IPS-15b (cell line): ENCODE data around the gene ELL3.
"Not testable (repeated sequence)": the region's sequence is repeated elsewhere in the genome, so short reads cannot be mapped to it uniquely, and the experiment has no call there.

Source experiments
- H3K27me3 ChIP-seq: one replicate; pipeline ENCODE4 v1.6.1; 2013; ENCODE audit warnings: low read length; ENCODE audit not compliant: control insufficient read depth, insufficient read depth
- H3K36me3 ChIP-seq: one replicate; pipeline ENCODE4 v1.6.1; 2013; ENCODE audit warnings: low read length; ENCODE audit not compliant: control insufficient read depth, insufficient read depth
- H3K4me1 ChIP-seq: one replicate; pipeline ENCODE4 v1.6.1; 2013; ENCODE audit warnings: mild to moderate bottlenecking, low read length; ENCODE audit not compliant: control insufficient read depth, insufficient read depth
- H3K4me3 ChIP-seq: one replicate; pipeline ENCODE4 v1.5.1; 2013; ENCODE audit warnings: low read depth, low read length
- H3K9ac ChIP-seq: one replicate; pipeline ENCODE4 v1.6.1; 2013; ENCODE audit warnings: low read depth, mild to moderate bottlenecking, low read length
- H3K9me3 ChIP-seq: one replicate; pipeline ENCODE4 v1.6.1; 2013; ENCODE audit warnings: mild to moderate bottlenecking, low read length; ENCODE audit not compliant: control insufficient read depth, insufficient read depth

Gene ELL3

DNA sequence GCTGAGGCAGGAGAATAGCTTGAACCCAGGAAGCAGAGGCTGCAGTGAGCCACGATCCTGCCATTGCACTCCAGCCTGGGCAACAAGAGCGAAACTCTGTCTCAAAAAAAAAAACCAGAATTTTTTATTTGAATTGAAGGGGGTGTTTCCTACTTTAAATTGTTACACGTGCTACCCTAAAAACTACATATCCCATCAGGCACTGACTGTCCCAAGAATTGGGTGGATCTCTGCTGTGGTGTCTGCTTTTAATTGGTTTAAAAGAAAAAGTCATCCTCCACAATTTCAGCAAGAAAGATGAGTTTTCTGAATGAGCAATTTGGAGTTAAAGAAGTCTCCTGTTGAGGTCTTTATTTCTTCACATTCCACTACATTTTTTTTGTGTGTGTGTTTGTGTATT is 28.4 kb downstream of the ELL3 start:
- Histone ChIP-seq H3K27me3 (no peaks in the 10 kb centered on the region), H3K36me3 (no peaks in the 10 kb centered on the region), H3K9ac (no peak overlapping the region), H3K4me1 (no peaks in the 10 kb centered on the region), H3K9me3 (no peaks in the 10 kb centered on the region), H3K4me3 (no peak overlapping the region)

DNA sequence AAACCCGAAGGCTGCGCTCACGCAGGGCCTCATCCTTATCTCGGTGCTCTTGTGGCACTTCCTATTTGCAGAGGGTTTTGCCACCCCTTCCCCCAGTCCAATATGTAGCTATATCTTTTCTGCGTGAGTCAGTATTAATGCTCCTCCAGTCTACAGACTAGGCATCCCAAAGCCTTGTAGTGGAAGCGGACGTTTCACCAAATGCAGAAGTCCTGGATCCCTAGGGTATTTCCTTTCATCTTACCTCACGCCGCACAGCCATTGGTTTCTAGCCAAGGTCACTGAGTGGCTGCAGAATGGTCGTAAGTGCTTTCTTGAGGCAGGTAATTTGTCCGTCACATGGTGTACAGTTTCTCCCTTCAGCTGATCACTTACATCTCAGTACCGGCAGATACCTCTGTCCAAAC is 29.9 kb downstream of the ELL3 start:
- not testable (repeated sequence) for H3K9me3 ChIP-seq, H3K27me3 ChIP-seq, H3K36me3 ChIP-seq, H3K4me1 ChIP-seq
- H3K4me3 ChIP-seq: peak overlapping the region; percentile 60
- H3K9ac ChIP-seq: peak overlapping the region; percentile 79

DNA sequence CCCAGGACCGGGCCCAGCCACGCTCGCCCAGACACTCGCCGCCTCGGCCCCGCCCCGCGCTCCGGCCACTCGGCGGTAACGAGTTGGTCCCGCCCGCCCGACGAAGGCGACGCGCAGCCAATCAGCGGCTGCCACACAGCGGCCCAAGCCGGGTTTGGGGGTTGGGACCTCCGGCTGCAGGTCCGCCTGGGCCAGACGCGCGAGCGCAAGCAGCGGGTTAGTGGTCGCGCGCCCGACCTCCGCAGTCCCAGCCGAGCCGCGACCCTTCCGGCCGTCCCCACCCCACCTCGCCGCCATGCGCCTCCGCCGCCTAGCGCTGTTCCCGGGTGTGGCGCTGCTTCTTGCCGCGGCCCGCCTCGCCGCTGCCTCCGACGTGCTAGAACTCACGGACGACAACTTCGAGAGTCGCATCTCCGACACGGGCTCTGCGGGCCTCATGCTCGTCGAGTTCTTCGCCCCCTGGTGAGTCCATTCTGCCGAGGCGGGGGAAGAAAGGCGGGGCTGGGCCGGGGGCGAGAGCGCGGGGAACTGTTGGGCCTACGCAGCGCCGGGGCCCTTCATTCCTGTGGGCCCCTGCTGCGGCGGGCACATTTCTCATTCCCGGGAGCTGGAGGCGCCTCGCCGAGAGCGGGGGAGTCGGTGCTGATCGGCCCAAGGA is 30.4 kb downstream of the ELL3 start, which contains the start of gene PDIA3:
Gene PDIA3 (plus strand): TSS at position 194 of the 658 bp plus-strand sequence. CDS start 102 bp downstream, at position 296.
- not testable (repeated sequence) for H3K27me3 ChIP-seq, H3K9me3 ChIP-seq, H3K36me3 ChIP-seq, H3K4me1 ChIP-seq
- peak within 1 kb of the TSS; percentile 79 for H3K9ac ChIP-seq
- H3K4me3 ChIP-seq: peak within 1 kb of the TSS; percentile 60

DNA sequence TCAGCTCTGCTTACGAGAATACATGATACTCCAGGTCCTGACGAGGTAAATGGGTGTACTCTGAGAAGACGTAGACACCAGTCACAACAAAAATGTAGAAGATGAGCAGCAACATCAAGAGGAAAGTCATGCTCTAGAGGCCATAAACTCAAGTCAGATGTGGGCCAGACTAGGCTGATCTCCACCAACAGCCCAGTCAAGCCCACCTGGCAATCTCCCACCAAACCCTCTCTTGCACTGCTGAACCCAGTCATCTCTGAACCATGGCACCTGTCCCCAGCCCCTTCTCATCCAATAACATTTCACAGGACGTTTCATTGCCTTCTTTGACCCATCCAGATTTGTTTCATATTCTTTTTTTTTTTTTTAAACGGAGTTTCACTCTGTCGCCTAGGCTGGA is 41.4 kb downstream of the ELL3 start:
- Histone ChIP-seq H3K27me3 (no peaks in the 10 kb centered on the region), H3K4me3 (no peak overlapping the region), H3K4me1 (no peaks in the 10 kb centered on the region), H3K9me3 (no peaks in the 10 kb centered on the region), H3K36me3 (no peaks in the 10 kb centered on the region), H3K9ac (no peak overlapping the region)

DNA sequence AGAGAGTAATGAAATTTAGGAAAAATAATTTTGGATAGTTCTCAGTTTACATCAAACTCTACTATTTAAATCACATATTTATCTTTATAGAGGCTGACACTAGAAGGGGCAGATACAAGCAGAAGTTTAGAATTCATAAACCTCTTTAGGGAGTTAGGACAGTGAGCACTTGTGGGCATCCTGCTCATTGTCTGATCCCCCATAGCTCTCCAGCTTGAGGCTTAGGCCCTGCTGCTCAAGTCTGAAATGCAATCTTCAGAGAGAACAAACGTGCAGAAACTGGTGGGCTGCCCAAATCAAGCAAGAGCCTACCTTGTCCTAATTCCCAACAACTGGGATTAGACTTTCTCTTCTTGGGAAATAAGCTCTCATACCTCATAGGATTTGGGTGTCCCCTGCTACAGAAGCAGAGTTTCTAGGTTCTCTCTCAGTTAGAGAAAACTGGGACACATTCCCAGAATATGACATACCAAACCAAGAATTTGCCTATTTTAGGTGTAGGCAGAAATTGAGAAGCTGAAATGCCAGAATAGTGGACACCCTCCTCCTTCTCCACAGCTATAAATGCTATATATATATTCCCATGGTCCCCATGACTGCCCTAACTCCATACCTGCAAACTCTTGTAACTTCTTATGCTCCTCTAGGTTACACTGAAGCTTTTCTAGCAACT is 48.6 kb downstream of the ELL3 start:
- not testable (repeated sequence) for H3K9ac ChIP-seq, H3K4me3 ChIP-seq, H3K27me3 ChIP-seq, H3K9me3 ChIP-seq, H3K4me1 ChIP-seq, H3K36me3 ChIP-seq

DNA sequence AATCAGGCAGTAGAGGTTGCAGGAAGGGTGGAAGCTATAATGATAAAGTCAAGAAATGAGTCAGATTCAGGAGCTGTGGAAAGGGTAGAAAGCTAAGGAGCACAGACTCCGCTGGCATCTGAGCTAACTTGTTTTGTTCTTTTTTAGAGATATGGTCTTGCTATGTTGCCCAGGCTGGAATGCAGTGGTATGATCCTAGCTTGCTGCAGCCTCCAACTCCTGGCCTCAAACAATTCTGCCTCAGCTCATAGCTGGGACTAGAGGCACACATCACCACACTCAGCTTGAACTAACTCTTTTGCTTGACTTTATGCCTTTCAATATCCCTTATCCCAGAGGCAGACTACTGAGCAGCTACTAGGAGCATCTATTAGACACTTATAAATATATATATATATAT is 50.5 kb downstream of the ELL3 start:
- not testable (repeated sequence) for H3K4me1 ChIP-seq, H3K9ac ChIP-seq

DNA sequence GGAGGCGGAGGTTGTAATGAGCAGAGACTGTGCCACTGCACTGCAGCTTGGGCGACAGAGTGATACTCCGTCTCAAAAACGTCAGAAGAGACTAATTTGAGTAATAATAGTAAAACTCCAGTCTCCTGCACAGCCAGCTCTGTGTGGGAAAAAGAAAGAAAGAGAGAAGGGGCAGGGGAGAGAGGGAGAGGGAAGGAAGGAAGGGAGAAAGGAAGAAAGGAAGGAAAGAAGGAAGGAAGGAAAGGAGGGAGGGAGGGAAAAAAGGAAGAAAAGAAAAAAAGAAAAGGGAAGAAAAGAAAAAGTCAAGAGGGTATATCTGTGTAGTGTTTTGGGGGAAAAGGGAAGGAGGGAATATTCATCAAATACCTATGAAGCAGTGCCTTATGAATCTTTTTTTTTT is 53.6 kb downstream of the ELL3 start:
- no peak overlapping the region for H3K9ac ChIP-seq
- no peaks in the 10 kb centered on the region for H3K4me1 ChIP-seq
- no peak overlapping the region for H3K4me3 ChIP-seq

More for the DNA sequence above, 50.5 kb downstream of the ELL3 start:
- not testable (repeated sequence) for H3K27me3 ChIP-seq, H3K4me3 ChIP-seq, H3K36me3 ChIP-seq, H3K9me3 ChIP-seq

More for the DNA sequence above, 53.6 kb downstream of the ELL3 start:
- no peaks in the 10 kb centered on the region for H3K36me3 ChIP-seq
- H3K9me3 ChIP-seq: no peaks in the 10 kb centered on the region
- no peaks in the 10 kb centered on the region for H3K27me3 ChIP-seq
